ENCODE data around the gene ENDOU. TPM values are rescaled to one million over a fixed set of nuclear protein-coding genes. Genes with fewer than 3 reads are reported as not detected.

ENDOU gene
- total RNA-seq, 1 donor from 2014 or later, result not detected

GRCh38 chr12:47747126-47747525, 21.8 kb upstream of the ENDOU start:
- H3K27me3 ChIP-seq (ENCODE audit: insufficient read depth, low read length), result peaks cover 16% of the 10 kb centered on the region
- DNase-seq (ENCODE audit: low read depth) (no peak), FAIRE-seq (no peak)
- H3K27ac ChIP-seq (ENCODE audit: low read depth, low read length), result no peak overlapping the region
- Mint-ChIP-seq H3K9me3 (ENCODE audit: unreplicated experiment) (peaks cover 3% of the 10 kb centered on the region), H3K27me3 (ENCODE audit: low read depth, unreplicated experiment) (peaks cover 74% of the 10 kb centered on the region), H3K27ac (ENCODE audit: unreplicated experiment) (no peak overlapping the region), H3K4me3 (ENCODE audit: unreplicated experiment) (no peak overlapping the region), H3K36me3 (ENCODE audit: low read depth, unreplicated experiment) (peaks cover 23% of the 10 kb centered on the region), H3K4me1 (ENCODE audit: low read depth, unreplicated experiment) (no peaks in the 10 kb centered on the region)
- H3K4me3 ChIP-seq (ENCODE audit: insufficient read depth, low read depth, low read length), result no peak overlapping the region
- H3K4me2 ChIP-seq (ENCODE audit: low read length), result no peak overlapping the region
- TF ChIP-seq, protein P1, sequence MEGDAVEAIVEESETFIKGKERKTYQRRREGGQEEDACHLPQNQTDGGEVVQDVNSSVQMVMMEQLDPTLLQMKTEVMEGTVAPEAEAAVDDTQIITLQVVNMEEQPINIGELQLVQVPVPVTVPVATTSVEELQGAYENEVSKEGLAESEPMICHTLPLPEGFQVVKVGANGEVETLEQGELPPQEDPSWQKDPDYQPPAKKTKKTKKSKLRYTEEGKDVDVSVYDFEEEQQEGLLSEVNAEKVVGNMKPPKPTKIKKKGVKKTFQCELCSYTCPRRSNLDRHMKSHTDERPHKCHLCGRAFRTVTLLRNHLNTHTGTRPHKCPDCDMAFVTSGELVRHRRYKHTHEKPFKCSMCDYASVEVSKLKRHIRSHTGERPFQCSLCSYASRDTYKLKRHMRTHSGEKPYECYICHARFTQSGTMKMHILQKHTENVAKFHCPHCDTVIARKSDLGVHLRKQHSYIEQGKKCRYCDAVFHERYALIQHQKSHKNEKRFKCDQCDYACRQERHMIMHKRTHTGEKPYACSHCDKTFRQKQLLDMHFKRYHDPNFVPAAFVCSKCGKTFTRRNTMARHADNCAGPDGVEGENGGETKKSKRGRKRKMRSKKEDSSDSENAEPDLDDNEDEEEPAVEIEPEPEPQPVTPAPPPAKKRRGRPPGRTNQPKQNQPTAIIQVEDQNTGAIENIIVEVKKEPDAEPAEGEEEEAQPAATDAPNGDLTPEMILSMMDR (IDR thresholded peaks at IDR 0.05; ENCODE audit: insufficient read depth, low read depth, low read length), result no peak
- TF ChIP-seq EZH2 (IDR thresholded peaks at IDR 0.05; ENCODE audit: insufficient read depth, low read length), result no peak
- H2AFZ ChIP-seq (ENCODE audit: low read depth, low read length), result no peak overlapping the region
- no peaks in the 10 kb centered on the region for H3K4me1 ChIP-seq (ENCODE audit: insufficient read depth, low read length)
- no peaks in the 10 kb centered on the region for H3K36me3 ChIP-seq (ENCODE audit: insufficient read depth, low read length)
- no peaks in the 10 kb centered on the region for H3K9me3 ChIP-seq (ENCODE audit: insufficient read depth, low read depth, low read length)
- H3K9ac ChIP-seq (ENCODE audit: low read length), result no peak overlapping the region
- H3K79me2 ChIP-seq (ENCODE audit: insufficient read depth, low read length), result no peaks in the 10 kb centered on the region
- H4K20me1 ChIP-seq (ENCODE audit: insufficient read depth, low read length), result no peaks in the 10 kb centered on the region

- no peak overlapping the region for H3K9ac ChIP-seq (ENCODE audit: low read length)
- no peak overlapping the region for H3K27ac ChIP-seq (ENCODE audit: low read depth, low read length)
- no peaks in the 10 kb centered on the region for H3K36me3 ChIP-seq (ENCODE audit: insufficient read depth, low read length)
- H3K4me2 ChIP-seq (ENCODE audit: low read length), result no peak overlapping the region
- DNase-seq (ENCODE audit: low read depth) (no peak), FAIRE-seq (no peak)
- H3K4me1 ChIP-seq (ENCODE audit: insufficient read depth, low read length), result no peaks in the 10 kb centered on the region
- peaks cover 3% of the 10 kb centered on the region for H3K9me3 Mint-ChIP-seq (ENCODE audit: unreplicated experiment)
- H3K27ac Mint-ChIP-seq (ENCODE audit: unreplicated experiment), result no peak overlapping the region
- H2AFZ ChIP-seq (ENCODE audit: low read depth, low read length), result no peak overlapping the region
- no peaks in the 10 kb centered on the region for H3K79me2 ChIP-seq (ENCODE audit: insufficient read depth, low read length)
- H3K4me3 ChIP-seq (ENCODE audit: insufficient read depth, low read depth, low read length), result no peak overlapping the region
- H3K4me1 Mint-ChIP-seq (ENCODE audit: low read depth, unreplicated experiment), result peaks cover 2% of the 10 kb centered on the region
- no peaks in the 10 kb centered on the region for H3K9me3 ChIP-seq (ENCODE audit: insufficient read depth, low read depth, low read length)
- no peak overlapping the region for H3K4me3 Mint-ChIP-seq (ENCODE audit: unreplicated experiment)
- TF ChIP-seq, protein P1 (IDR thresholded peaks at IDR 0.05; ENCODE audit: insufficient read depth, low read depth, low read length), result no peak
- TF ChIP-seq EZH2 (IDR thresholded peaks at IDR 0.05; ENCODE audit: insufficient read depth, low read length), result no peak
- H4K20me1 ChIP-seq (ENCODE audit: insufficient read depth, low read length), result no peaks in the 10 kb centered on the region
- peaks cover 16% of the 10 kb centered on the region for H3K27me3 ChIP-seq (ENCODE audit: insufficient read depth, low read length)
- peaks cover 71% of the 10 kb centered on the region for H3K27me3 Mint-ChIP-seq (ENCODE audit: low read depth, unreplicated experiment)
- H3K36me3 Mint-ChIP-seq (ENCODE audit: low read depth, unreplicated experiment), result peaks cover 23% of the 10 kb centered on the region
Measured at GRCh38 chr12:47746523-47746922, 21.2 kb upstream of the ENDOU start.

DNA sequence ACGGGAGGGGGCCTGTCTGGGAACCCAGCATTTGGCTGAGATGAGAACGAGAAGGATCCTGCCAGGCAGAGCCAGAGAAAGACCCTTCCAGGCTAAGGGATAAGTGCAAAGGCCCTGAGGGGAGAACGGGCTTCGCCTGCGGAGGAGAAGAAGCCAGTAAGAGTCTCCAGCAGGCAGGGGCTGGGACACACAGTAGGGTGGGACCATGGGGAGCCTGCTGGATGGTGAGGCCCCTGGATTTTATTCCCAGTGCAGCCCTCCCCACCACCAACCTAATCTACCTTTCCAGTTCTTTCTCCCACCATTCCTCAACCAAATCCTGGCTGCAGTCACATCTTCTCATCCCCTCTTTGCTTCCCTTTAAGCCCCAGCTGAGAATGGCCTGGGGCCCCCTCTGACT, 20.8 kb upstream of the ENDOU start:
- peaks cover 3% of the 10 kb centered on the region for H3K9me3 Mint-ChIP-seq (ENCODE audit: unreplicated experiment)
- no peak overlapping the region for H3K4me3 Mint-ChIP-seq (ENCODE audit: unreplicated experiment)
- H3K4me1 ChIP-seq (ENCODE audit: insufficient read depth, low read length), result peaks cover 3% of the 10 kb centered on the region

More for the DNA sequence above, 20.8 kb upstream of the ENDOU start:
- H3K4me3 ChIP-seq (ENCODE audit: insufficient read depth, low read depth, low read length), result no peak overlapping the region
- no peak overlapping the region for H3K9ac ChIP-seq (ENCODE audit: low read length)
- H3K9me3 ChIP-seq (ENCODE audit: insufficient read depth, low read depth, low read length), result no peaks in the 10 kb centered on the region
- TF ChIP-seq EZH2 (IDR thresholded peaks at IDR 0.05; ENCODE audit: insufficient read depth, low read length), result no peak
- TF ChIP-seq, protein P1 (IDR thresholded peaks at IDR 0.05; ENCODE audit: insufficient read depth, low read depth, low read length), result no peak
- H2AFZ ChIP-seq (ENCODE audit: low read depth, low read length), result no peak overlapping the region
- no peak overlapping the region for H3K4me2 ChIP-seq (ENCODE audit: low read length)
- no peak for DNase-seq (ENCODE audit: low read depth)
- no peaks in the 10 kb centered on the region for H3K79me2 ChIP-seq (ENCODE audit: insufficient read depth, low read length)
- H3K36me3 ChIP-seq (ENCODE audit: insufficient read depth, low read length), result no peaks in the 10 kb centered on the region
- H3K27me3 Mint-ChIP-seq (ENCODE audit: low read depth, unreplicated experiment), result peaks cover 71% of the 10 kb centered on the region
- no peak overlapping the region for H3K27ac Mint-ChIP-seq (ENCODE audit: unreplicated experiment)
- peaks cover 6% of the 10 kb centered on the region for H3K4me1 Mint-ChIP-seq (ENCODE audit: low read depth, unreplicated experiment)
- H3K27ac ChIP-seq (ENCODE audit: low read depth, low read length), result no peak overlapping the region
- no peaks in the 10 kb centered on the region for H4K20me1 ChIP-seq (ENCODE audit: insufficient read depth, low read length)
- peaks cover 23% of the 10 kb centered on the region for H3K36me3 Mint-ChIP-seq (ENCODE audit: low read depth, unreplicated experiment)
- peaks cover 16% of the 10 kb centered on the region for H3K27me3 ChIP-seq (ENCODE audit: insufficient read depth, low read length)
- no peak for FAIRE-seq

Data from astrocyte (in vitro differentiated cells and primary cell).